Smooth muscle cell (in vitro differentiated cells): ENCODE measurements around the gene ST8SIA6. TPM values are rescaled to one million over a fixed set of nuclear protein-coding genes. Genes with fewer than 3 reads are reported as not detected.

Source experiments
- DNase-seq: peaks from one replicate; lab custom pipeline; 2025; ENCODE audit not compliant: unreplicated experiment; lab: John Stamatoyannopoulos, UW
- H2AFZ ChIP-seq: fragments of 200-600 bp; sonication (generic); 2 replicates; pipeline ENCODE4 v1.6.0; 2016; ENCODE audit warnings: antibody characterized with exemption, low read depth, mild to moderate bottlenecking
- H3F3A ChIP-seq: fragments of 200-600 bp; sonication (generic); 2 replicates; pipeline ENCODE4 v1.6.0; 2017; ENCODE audit warnings: antibody characterized with exemption, low read depth
- H3K27ac ChIP-seq: fragments of 200-600 bp; sonication (generic); 2 replicates; pipeline ENCODE4 v1.5.1; 2016; ENCODE audit warnings: low read depth, mild to moderate bottlenecking
- H3K27me3 ChIP-seq: fragments of 200-600 bp; sonication (generic); 2 replicates; pipeline ENCODE4 v1.6.1; 2016; ENCODE audit warnings: low read depth, mild to moderate bottlenecking
- H3K36me3 ChIP-seq: fragments of 200-600 bp; sonication (generic); 2 replicates; pipeline ENCODE4 v1.5.1; 2016; ENCODE audit warnings: low read depth
- H3K4me1 ChIP-seq: fragments of 200-600 bp; sonication (generic); 2 replicates; pipeline ENCODE4 v1.5.1; 2016; ENCODE audit warnings: low read depth
- H3K4me2 ChIP-seq: fragments of 200-600 bp; sonication (generic); 2 replicates; pipeline ENCODE4 v1.6.0; 2016; ENCODE audit warnings: mild to moderate bottlenecking
- H3K4me3 ChIP-seq: fragments of 200-600 bp; sonication (generic); 2 replicates; pipeline ENCODE4 v1.5.1; 2016; ENCODE audit warnings: mild to moderate bottlenecking
- H3K79me2 ChIP-seq: fragments of 200-600 bp; sonication (generic); 2 replicates; pipeline ENCODE4 v1.6.0; 2016; ENCODE audit warnings: low read depth, mild to moderate bottlenecking
- H3K9ac ChIP-seq: fragments of 200-600 bp; sonication (generic); 2 replicates; pipeline ENCODE4 v1.6.0; 2016; ENCODE audit warnings: low read depth
- H3K9me3 ChIP-seq: fragments of 200-600 bp; sonication (generic); replicated peaks from 2 replicates; pipeline ENCODE4 v1.5.1; 2016; ENCODE audit warnings: low read depth
- H4K20me1 ChIP-seq: fragments of 200-600 bp; sonication (generic); 2 replicates; pipeline ENCODE4 v1.6.0; 2016; ENCODE audit warnings: low read depth
- CTCF ChIP-seq: fragments of 200-600 bp; sonication (generic); IDR thresholded peaks from 2 replicates; pipeline ENCODE4 v1.5.1; 2017; ENCODE audit warnings: borderline replicate concordance, mild to moderate bottlenecking, antibody characterized with exemption; ENCODE audit not compliant: insufficient read depth, poor library complexity, severe bottlenecking
- WGBS: methylation state at CpG from one replicate; pipeline ENCODE4 v1.1.7; 2016; ENCODE audit warnings: low lambda C conversion rate; 5-methylcytosine and 5-hydroxymethylcytosine counted together
- polyA plus RNA-seq: library from polyadenylated mRNA; unstranded; fragments of >200 nt; fragmentation: Nextera tagmentation; extraction: Ambion mirVana; gene quantifications from 2 replicates; pipeline ENCODE4 v1.2.1, GENCODE V29; 2016
- total RNA-seq: library from RNA; depleted of rRNA; stranded (reverse); fragments of >200 nt; gene quantifications from 2 replicates; pipeline ENCODE4 v1.2.3, GENCODE V29; 2014

Gene ST8SIA6
- total and polyA plus RNA-seq, 2 experiments from 2014 or later, result 0.24 TPM; not detected in 1

DNA sequence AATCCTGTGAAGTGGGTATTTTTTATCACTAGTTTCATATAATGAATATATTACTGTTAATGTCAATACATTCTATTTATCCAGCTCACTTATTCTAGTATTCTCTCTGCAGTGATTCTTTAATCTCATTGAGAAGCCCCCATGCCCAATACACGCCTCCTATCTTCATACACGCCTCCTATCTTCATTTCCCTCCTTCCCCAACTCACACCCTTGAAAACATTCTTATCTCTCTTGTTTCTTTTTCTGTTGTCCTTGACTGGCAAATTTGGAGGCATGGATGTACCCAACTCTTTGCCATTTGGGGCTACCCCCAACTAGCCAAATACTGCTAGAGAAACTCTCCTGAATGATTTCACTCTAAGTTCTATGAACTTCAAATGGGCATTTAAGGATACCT lies 40.5 kb downstream of the ST8SIA6 start:
- Histone ChIP-seq H3K36me3 (no peaks in the 10 kb centered on the region), H3K27ac (no peak overlapping the region), H3K27me3 (no peaks in the 10 kb centered on the region), H3K9ac (no peak overlapping the region), H3K79me2 (no peaks in the 10 kb centered on the region), H3K4me1 (no peaks in the 10 kb centered on the region), H3K9me3 (no peaks in the 10 kb centered on the region), H3K4me2 (no peak overlapping the region), H3K4me3 (no peak overlapping the region), H3F3A (no peaks in the 10 kb centered on the region), H2AFZ (no peak overlapping the region), H4K20me1 (no peaks in the 10 kb centered on the region)
- TF ChIP-seq CTCF, result no peak
- 94% methylated on average over 2 of the region's 2 CpGs for WGBS
- DNase-seq, result no peak

- DNase-seq, result no peak
- no peak overlapping the region for H3K27ac ChIP-seq
- H3F3A ChIP-seq, result no peaks in the 10 kb centered on the region
- no peaks in the 10 kb centered on the region for H4K20me1 ChIP-seq
- H3K4me2 ChIP-seq, result no peak overlapping the region
- H3K4me3 ChIP-seq, result no peak overlapping the region
- TF ChIP-seq CTCF, result no peak
- H2AFZ ChIP-seq, result no peak overlapping the region
- H3K36me3 ChIP-seq, result no peaks in the 10 kb centered on the region
- no peaks in the 10 kb centered on the region for H3K4me1 ChIP-seq
- H3K79me2 ChIP-seq, result no peaks in the 10 kb centered on the region
- no peaks in the 10 kb centered on the region for H3K27me3 ChIP-seq
- no peak overlapping the region for H3K9ac ChIP-seq
- WGBS, result 61% methylated on average over 2 of the region's 2 CpGs
- no peaks in the 10 kb centered on the region for H3K9me3 ChIP-seq
Observed at GRCh38 chr10:17412323-17412722, 42.1 kb downstream of the ST8SIA6 start.

DNA sequence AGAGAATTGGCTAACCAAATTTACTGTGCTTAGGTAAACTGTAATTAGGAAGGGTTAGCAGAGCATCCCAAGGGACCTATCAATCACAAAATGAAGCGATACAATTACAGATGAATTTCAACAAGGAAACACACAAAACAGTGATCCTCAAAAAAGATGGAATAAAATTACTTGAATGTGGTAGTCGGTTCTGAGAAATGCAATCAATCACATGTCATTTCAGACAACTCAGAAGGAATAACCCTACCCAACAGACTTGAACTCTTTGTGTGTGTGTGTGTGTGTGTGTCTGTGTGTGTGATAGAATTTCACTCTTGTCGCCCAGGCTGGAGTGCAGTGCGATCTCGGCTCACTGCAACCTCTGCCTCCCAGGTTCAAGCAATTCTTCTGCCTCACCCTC lies 43.5 kb downstream of the ST8SIA6 start:
- Histone ChIP-seq H3K36me3 (no peaks in the 10 kb centered on the region), H2AFZ (no peak overlapping the region), H3F3A (no peaks in the 10 kb centered on the region), H3K27me3 (no peaks in the 10 kb centered on the region), H4K20me1 (no peaks in the 10 kb centered on the region), H3K79me2 (no peaks in the 10 kb centered on the region), H3K9me3 (no peaks in the 10 kb centered on the region), H3K9ac (no peak overlapping the region), H3K27ac (no peak overlapping the region), H3K4me2 (no peak overlapping the region), H3K4me3 (no peak overlapping the region), H3K4me1 (no peaks in the 10 kb centered on the region)
- DNase-seq, result no peak
- WGBS, result 97% methylated on average over 5 of the region's 5 CpGs
- TF ChIP-seq CTCF, result no peak

DNA sequence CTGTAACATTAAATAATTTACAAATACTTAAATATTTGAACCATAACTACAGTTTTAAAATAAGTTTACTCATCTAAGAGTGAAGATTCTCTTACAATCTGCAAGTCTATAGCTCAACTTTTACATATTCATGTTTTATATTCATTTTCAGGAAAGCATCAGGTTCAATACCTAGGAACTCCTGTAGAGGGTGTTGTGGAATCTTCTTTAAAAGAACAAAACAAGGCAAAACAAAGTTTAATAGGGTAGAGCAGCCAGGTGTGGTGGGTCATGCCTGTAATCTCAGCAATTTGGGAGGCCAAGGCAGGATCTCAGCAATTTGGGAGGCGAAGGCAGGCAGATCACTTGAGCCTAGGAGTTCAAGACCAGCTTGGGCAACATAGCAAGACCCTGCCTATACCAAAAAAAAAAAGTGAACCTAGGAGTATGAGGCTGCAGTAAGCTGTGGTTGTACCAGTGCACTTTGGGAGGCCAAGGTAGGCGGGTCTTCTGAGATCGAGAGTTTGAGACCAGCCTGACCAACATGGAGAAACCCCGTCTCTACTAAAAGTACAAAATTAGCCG lies 45.1 kb downstream of the ST8SIA6 start:
- Histone ChIP-seq H3K9me3 (no peaks in the 10 kb centered on the region), H3K79me2 (no peaks in the 10 kb centered on the region), H3K9ac (no peak overlapping the region), H3K4me3 (no peak overlapping the region), H4K20me1 (no peaks in the 10 kb centered on the region), H3F3A (no peaks in the 10 kb centered on the region), H3K27me3 (no peaks in the 10 kb centered on the region), H3K4me1 (no peaks in the 10 kb centered on the region), H3K4me2 (no peak overlapping the region), H3K36me3 (no peaks in the 10 kb centered on the region), H2AFZ (no peak overlapping the region), H3K27ac (no peak overlapping the region)
- 96% methylated on average over 5 of the region's 5 CpGs for WGBS
- no peak for DNase-seq
- TF ChIP-seq CTCF, result peak; percentile 41
